Tibial artery (tissue), 4 donors: Measurements from ENCODE around the gene ARHGEF11.

Experiments
- DNase-seq, 2 donors: peaks; one replicate each; pipeline ENCODE4 v3.0.0-alpha.2; 2019
- H3K27ac ChIP-seq, 2 donors: fragments of 200-600 bp; sonication (generic) in 1 of 2; 1 replicate in 1 of 2; 2 replicates in 1 of 2; pipeline ENCODE4 v1.5.1; 2018 to 2019; ENCODE audit warnings: mild to moderate bottlenecking in 1 of 2
- H3K27me3 ChIP-seq, 2 donors: fragments of 200-600 bp; sonication (generic) in 1 of 2; one replicate each; pipeline versions ENCODE4 v1.5.1 to v1.6.0; 2016 to 2019
- H3K36me3 ChIP-seq, 3 donors: fragments of 200-600 bp; sonication (generic) in 2 of 3; one replicate each; pipeline ENCODE4 v1.5.1; 2016 to 2019; ENCODE audit warnings: mild to moderate bottlenecking in 2 of 3
- H3K4me1 ChIP-seq, 4 donors: fragments of 200-600 bp; sonication (generic) in 2 of 4; 1 replicate in 3 of 4; 2 replicates in 1 of 4; pipeline ENCODE4 v1.5.1; 2016 to 2019
- H3K4me3 ChIP-seq, 2 donors: fragments of 200-600 bp; sonication (generic) in 1 of 2; 1 replicate in 1 of 2; 2 replicates in 1 of 2; pipeline ENCODE4 v1.5.1; 2018 to 2019; ENCODE audit warnings: mild to moderate bottlenecking in 2 of 2
- H3K9me3 ChIP-seq, 3 donors: fragments of 200-600 bp; sonication (generic) in 1 of 3; one replicate each; pipeline ENCODE4 v1.5.1; 2016 to 2019
- intact Hi-C: fragments of 100-400 bp; cut with DNase I; formaldehyde crosslinking; loops from one replicate; pipeline ENCODE4 v1.15.0; 2023; ENCODE audit warnings: low total_unique reads
- TF ChIP-seq, protein P1 (sequence below), 2 experiments: fragments of 200-600 bp in 1 of 2; fragments of 450-650 bp in 1 of 2; IDR thresholded peaks; one replicate each; pipeline ENCODE4 v1.5.1; 2017 to 2019; ENCODE audit warnings: antibody characterized with exemption in 2 of 2, mild to moderate bottlenecking in 1 of 2, moderate library complexity in 1 of 2

ARHGEF11 gene

DNA sequence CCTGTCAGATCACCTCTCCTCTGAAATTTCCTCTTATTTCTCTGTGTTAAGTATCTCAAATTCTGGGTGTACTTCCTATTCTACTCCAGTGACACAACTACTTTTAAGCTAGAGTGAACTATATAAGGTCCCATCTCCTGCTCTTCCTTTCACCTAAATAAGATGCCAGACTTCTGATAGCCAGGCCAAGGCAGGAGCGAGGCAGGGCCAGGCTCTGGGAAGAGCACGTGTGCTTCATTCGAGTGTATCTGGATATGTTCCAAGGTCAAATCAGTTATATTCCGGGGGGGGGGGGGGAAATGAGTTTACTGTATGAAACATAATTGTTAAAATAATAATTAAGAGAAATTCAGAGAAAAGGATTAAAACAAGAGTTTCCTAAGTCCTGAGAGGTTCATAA, 65.0 kb downstream of the ARHGEF11 start:
- H3K27ac ChIP-seq: no peak overlapping the region
- TF ChIP-seq, protein P1, sequence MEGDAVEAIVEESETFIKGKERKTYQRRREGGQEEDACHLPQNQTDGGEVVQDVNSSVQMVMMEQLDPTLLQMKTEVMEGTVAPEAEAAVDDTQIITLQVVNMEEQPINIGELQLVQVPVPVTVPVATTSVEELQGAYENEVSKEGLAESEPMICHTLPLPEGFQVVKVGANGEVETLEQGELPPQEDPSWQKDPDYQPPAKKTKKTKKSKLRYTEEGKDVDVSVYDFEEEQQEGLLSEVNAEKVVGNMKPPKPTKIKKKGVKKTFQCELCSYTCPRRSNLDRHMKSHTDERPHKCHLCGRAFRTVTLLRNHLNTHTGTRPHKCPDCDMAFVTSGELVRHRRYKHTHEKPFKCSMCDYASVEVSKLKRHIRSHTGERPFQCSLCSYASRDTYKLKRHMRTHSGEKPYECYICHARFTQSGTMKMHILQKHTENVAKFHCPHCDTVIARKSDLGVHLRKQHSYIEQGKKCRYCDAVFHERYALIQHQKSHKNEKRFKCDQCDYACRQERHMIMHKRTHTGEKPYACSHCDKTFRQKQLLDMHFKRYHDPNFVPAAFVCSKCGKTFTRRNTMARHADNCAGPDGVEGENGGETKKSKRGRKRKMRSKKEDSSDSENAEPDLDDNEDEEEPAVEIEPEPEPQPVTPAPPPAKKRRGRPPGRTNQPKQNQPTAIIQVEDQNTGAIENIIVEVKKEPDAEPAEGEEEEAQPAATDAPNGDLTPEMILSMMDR (IDR thresholded peaks at IDR 0.05): no peak
- DNase-seq: no peak
- no peaks in the 10 kb centered on the region for H3K9me3 ChIP-seq
- H3K4me1 ChIP-seq: no peaks in the 10 kb centered on the region
- intact Hi-C loops: no loop called here
- peaks cover 46 to 90% (median 76%) of the 10 kb centered on the region in 3 donors for H3K36me3 ChIP-seq
- H3K27me3 ChIP-seq: no peaks in the 10 kb centered on the region
- no peak overlapping the region for H3K4me3 ChIP-seq

DNA sequence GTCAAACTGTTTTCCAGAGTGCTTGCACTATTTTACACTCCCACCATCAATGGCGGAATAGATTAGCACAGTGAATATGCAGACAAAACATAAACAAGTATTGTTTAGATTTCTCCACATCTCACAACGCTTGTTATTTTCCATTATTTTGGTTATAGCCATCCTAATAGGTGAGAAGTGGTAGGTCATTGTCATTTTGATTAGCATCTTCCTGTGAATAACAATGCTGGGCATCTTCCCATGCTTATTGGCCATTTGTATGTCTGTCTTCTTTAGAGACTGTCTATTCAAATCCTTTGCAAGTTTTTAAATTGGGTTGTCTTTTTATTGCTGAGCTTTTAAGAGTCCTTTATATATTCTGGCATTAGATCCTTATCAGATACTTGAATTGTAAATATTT, 70.5 kb downstream of the ARHGEF11 start:
- Histone ChIP-seq H3K36me3 (peaks cover 67 to 92% (median 90%) of the 10 kb centered on the region in 3 donors), H3K9me3 (no peaks in the 10 kb centered on the region), H3K4me3 (no peak overlapping the region), H3K27ac (no peak overlapping the region), H3K27me3 (no peaks in the 10 kb centered on the region), H3K4me1 (no peaks in the 10 kb centered on the region)
- no peak for DNase-seq
- intact Hi-C loops: no loop called here
- TF ChIP-seq, protein P1 (IDR thresholded peaks at IDR 0.05): no peak

DNA sequence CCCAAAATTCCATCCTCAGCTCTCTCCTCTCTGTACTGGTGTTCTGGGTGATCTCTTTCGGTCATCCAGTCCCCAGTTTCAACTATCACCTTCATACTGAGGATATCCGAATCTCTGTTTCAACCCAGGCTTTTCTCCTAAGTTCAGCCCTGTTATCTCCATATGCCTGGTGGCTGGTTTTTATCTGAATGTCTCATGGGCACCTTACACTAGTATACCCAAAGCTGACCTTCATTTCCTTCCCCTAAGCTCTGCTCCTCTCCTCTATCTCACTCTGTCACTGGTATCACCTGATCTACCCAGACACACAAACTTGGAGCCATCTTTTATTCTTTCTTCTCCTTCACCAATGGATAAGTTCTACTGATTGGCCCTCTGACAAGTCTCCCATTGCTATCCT, 72.1 kb downstream of the ARHGEF11 start:
- no peak overlapping the region for H3K27ac ChIP-seq
- TF ChIP-seq, protein P1 (IDR thresholded peaks at IDR 0.05): no peak
- H3K4me1 ChIP-seq: no peaks in the 10 kb centered on the region
- H3K27me3 ChIP-seq: no peaks in the 10 kb centered on the region
- DNase-seq: no peak
- no peaks in the 10 kb centered on the region for H3K9me3 ChIP-seq
- H3K4me3 ChIP-seq: no peak overlapping the region
- H3K36me3 ChIP-seq: peaks cover 74 to 93% (median 91%) of the 10 kb centered on the region in 3 donors
- intact Hi-C loops: no loop called here

DNA sequence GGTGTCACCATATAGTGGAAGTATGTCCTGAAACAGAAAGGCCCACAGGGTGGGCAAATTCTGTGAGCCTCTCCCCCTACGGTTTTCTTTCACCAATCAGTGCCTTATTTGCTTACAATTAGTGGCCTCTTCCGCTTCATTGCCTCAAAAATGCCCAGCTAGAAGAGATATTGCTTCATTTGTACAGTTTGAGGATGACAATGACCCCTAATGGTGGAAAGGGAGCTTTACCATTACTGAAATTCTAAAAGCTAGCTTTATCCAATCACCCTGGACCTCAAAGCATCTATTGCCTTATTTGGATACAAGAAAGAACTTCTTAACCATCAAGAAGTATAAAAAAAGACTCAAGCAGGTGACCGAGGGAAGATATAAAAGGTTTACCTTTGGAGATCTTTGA, 75.5 kb downstream of the ARHGEF11 start:
- Histone ChIP-seq H3K4me3 (no peak overlapping the region), H3K4me1 (no peaks in the 10 kb centered on the region), H3K9me3 (no peaks in the 10 kb centered on the region), H3K27ac (no peak overlapping the region), H3K36me3 (peaks cover 53 to 93% (median 71%) of the 10 kb centered on the region in 3 donors), H3K27me3 (no peaks in the 10 kb centered on the region)
- TF ChIP-seq, protein P1 (IDR thresholded peaks at IDR 0.05): no peak
- intact Hi-C loops: no loop called here
- DNase-seq: no peak

DNA sequence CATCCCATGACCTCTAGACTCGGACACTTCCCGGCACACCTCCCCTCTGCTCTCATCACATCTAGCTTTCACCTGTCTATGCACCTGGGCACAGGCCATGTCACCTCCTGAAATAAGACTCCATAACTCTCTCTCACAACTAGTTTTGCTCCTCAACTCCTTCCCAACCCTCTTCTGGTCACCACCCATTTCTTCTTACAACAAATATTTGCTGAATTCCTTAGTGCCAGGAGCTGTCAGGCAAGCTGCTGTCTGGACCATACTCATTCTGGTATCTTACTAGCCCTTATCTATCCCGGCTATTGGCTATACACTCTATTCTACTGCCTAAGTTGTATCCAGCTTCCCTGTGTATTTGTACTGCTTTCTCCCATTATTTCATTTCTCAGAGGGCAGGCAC, 76.0 kb downstream of the ARHGEF11 start:
- Histone ChIP-seq H3K4me3 (no peak overlapping the region), H3K4me1 (no peaks in the 10 kb centered on the region), H3K9me3 (no peaks in the 10 kb centered on the region), H3K27ac (no peak overlapping the region), H3K27me3 (no peaks in the 10 kb centered on the region), H3K36me3 (peaks cover 48 to 89% (median 65%) of the 10 kb centered on the region in 3 donors)
- DNase-seq: no peak
- TF ChIP-seq, protein P1 (IDR thresholded peaks at IDR 0.05): no peak
- intact Hi-C loops: no loop called here

DNA sequence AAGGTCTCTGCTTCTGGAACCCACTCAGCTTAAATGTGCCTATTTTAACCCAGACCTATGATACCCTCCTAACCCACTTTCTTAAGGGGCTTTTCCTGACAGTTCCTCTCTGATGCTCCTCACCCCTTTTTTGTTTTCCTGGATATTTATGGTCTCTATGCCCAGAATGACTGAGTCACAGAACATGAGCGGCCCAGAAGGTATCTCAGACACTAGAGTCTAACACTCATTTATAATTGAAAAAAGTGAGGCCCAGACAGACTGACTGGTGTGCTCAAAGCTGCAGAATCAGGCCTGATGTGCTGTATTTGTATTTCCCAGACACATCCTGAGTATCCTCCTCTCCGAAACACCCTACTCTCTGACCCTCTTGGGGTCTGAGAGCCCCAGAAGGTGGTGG, 81.1 kb downstream of the ARHGEF11 start:
- DNase-seq: no peak
- no peaks in the 10 kb centered on the region for H3K4me1 ChIP-seq
- H3K9me3 ChIP-seq: no peaks in the 10 kb centered on the region
- H3K27ac ChIP-seq: no peak overlapping the region
- peaks cover 48 to 95% (median 60%) of the 10 kb centered on the region in 3 donors for H3K36me3 ChIP-seq
- TF ChIP-seq, protein P1 (IDR thresholded peaks at IDR 0.05): no peak
- intact Hi-C loops: no loop called here
- H3K4me3 ChIP-seq: no peak overlapping the region
- no peaks in the 10 kb centered on the region for H3K27me3 ChIP-seq
